K562 (cell line): ENCODE results near the gene RHEX. TPM values are rescaled to one million over a fixed set of nuclear protein-coding genes. Genes with fewer than 3 reads are reported as not detected.

Experiments used
- ATAC-seq: fragments of 200-7000 bp; cut with Tn5 transposase; 3 replicates; pipeline ENCODE4 v1.9.1; 2020; ENCODE audit warnings: moderate library complexity
- BruUV-seq: library from RNA; stranded (reverse); fragments of 400-500 nt; replicated peaks from 2 replicates; lab custom pipeline; 2021; lab: Mats Ljungman, UMichigan
- CTCF ChIA-PET: fragments of 300-600 bp; formaldehyde crosslinking; extraction: SDS; loops from one replicate; lab custom pipeline; 2021; ENCODE audit warnings: low intra/inter-chr PET ratio; lab: Yijun Ruan, JAX
- POLR2A ChIA-PET: fragments of 300-600, 350-650 bp; sonication (Branson Sonifier 250); formaldehyde crosslinking; extraction: SDS; loops from one replicate; lab custom pipeline; 2021; ENCODE audit warnings: antibody characterized with exemption, inconsistent platforms; lab: Yijun Ruan, JAX
- DNase-seq, 4 experiments: peaks; one replicate each; pipeline versions ENCODE4 v3.0.0 to v3.0.0-alpha.2; 2011 to 2018; ENCODE audit warnings: low spot score in 3 of 4, mixed read lengths in 3 of 4; ENCODE audit errors: extremely low read depth in 1 of 4
- FAIRE-seq: peaks from 2 replicates; lab custom pipeline; 2011; peaks lifted over from hg19 to GRCh38; lab: Jason Lieb, UNC
- H2AFZ ChIP-seq: 2 replicates; pipeline ENCODE4 v1.6.0; 2011; ENCODE audit warnings: low read depth, low read length, control low read depth, inconsistent platforms
- H3K27ac ChIP-seq: fragments of 200-600 bp; 3 replicates; pipeline ENCODE4 v1.8.0; 2011; ENCODE audit warnings: low read depth, mild to moderate bottlenecking, control low read depth, inconsistent platforms, low read length, moderate library complexity, mixed read lengths; ENCODE audit errors: extremely low read depth
- H3K27me3 ChIP-seq, 2 experiments: fragments of 300-600 bp in 1 of 2; 2 replicates in 1 of 2; 3 replicates in 1 of 2; pipeline versions ENCODE4 v1.6.0 to v1.8.0; 2011; ENCODE audit warnings: inconsistent platforms in 2 of 2, low read length in 2 of 2, mild to moderate bottlenecking in 1 of 2, mixed read lengths in 1 of 2, moderate library complexity in 1 of 2; ENCODE audit not compliant: control insufficient read depth in 2 of 2, insufficient read depth in 2 of 2
- H3K36me3 ChIP-seq: fragments of 300-600 bp; 3 replicates; pipeline ENCODE4 v1.8.0; 2011; ENCODE audit warnings: mild to moderate bottlenecking, low read length, inconsistent platforms; ENCODE audit not compliant: control insufficient read depth, insufficient read depth
- H3K4me1 ChIP-seq, 2 experiments: fragments of 200-600 bp in 1 of 2; replicated peaks in 1 of 2; 2 replicates in 1 of 2; 3 replicates in 1 of 2; pipeline versions ENCODE4 v1.5.1 to v1.8.0; 2011; ENCODE audit warnings: inconsistent platforms in 2 of 2, low read length in 2 of 2, mild to moderate bottlenecking in 1 of 2, mixed read lengths in 1 of 2, moderate library complexity in 1 of 2; ENCODE audit not compliant: control insufficient read depth in 2 of 2, insufficient read depth in 2 of 2
- H3K4me2 ChIP-seq: 2 replicates; pipeline ENCODE4 v1.6.1; 2011; ENCODE audit warnings: low read length, control low read depth, inconsistent platforms, mixed read lengths; ENCODE audit not compliant: insufficient read depth
- H3K4me3 ChIP-seq: fragments of 200-600 bp; sonication (generic), shearing (Covaris generic); 2 replicates; pipeline ENCODE4 v1.5.1; 2016; ENCODE audit warnings: control low read depth, inconsistent platforms
- H3K79me2 ChIP-seq: fragments of 200-600 bp; 3 replicates; pipeline ENCODE4 v1.8.0; 2011; ENCODE audit warnings: low read length, inconsistent platforms; ENCODE audit not compliant: control insufficient read depth, insufficient read depth
- H3K9ac ChIP-seq, 2 experiments: 2 replicates each; pipeline versions ENCODE4 v1.6.0 to v1.6.1; 2011; ENCODE audit warnings: low read depth in 2 of 2, low read length in 2 of 2, control low read depth in 1 of 2, inconsistent platforms in 1 of 2, mild to moderate bottlenecking in 1 of 2, mixed read lengths in 1 of 2; ENCODE audit not compliant: insufficient read depth in 1 of 2
- H3K9me1 ChIP-seq: one replicate; pipeline ENCODE4 v1.6.0; 2011; ENCODE audit warnings: inconsistent platforms, mild to moderate bottlenecking, low read length, moderate library complexity; ENCODE audit not compliant: control insufficient read depth, insufficient read depth
- H3K9me3 ChIP-seq: replicated peaks from 2 replicates; pipeline ENCODE4 v1.5.1; 2011; ENCODE audit warnings: low read depth, low read length, inconsistent platforms; ENCODE audit not compliant: control insufficient read depth, insufficient read depth
- H4K20me1 ChIP-seq: replicated peaks from 2 replicates; pipeline ENCODE4 v1.6.1; 2011; ENCODE audit warnings: low read length, inconsistent platforms, mixed read lengths; ENCODE audit not compliant: control insufficient read depth, insufficient read depth
- ATF1 ChIP-seq, 2 experiments: fragments of 450-650 bp in 1 of 2; IDR thresholded peaks; 2 replicates each; pipeline ENCODE4 v1.6.1; 2016; ENCODE audit warnings: missing compliant biosample characterization in 1 of 2, missing genetic modification characterization in 1 of 2
- JUNB ChIP-seq: fragments of 450-650 bp; formaldehyde crosslinking; conservative IDR thresholded peaks from 2 replicates; pipeline ENCODE4 v1.4.0; 2020; ENCODE audit warnings: mild to moderate bottlenecking
- MBD2 ChIP-seq: sonication (generic); IDR thresholded peaks from 2 replicates; pipeline ENCODE4 v1.6.1; 2016; ENCODE audit warnings: low read depth, borderline replicate concordance
- MCM5 ChIP-seq: fragments of 450-650 bp; IDR thresholded peaks from 2 replicates; pipeline ENCODE4 v1.6.1; 2016; ENCODE audit warnings: low read depth
- PYGO2 ChIP-seq: fragments of 450-650 bp; IDR thresholded peaks from 2 replicates; pipeline ENCODE4 v1.6.1; 2016; ENCODE audit warnings: mild to moderate bottlenecking, missing genetic modification characterization, moderate library complexity, missing compliant biosample characterization
- SREBF1 ChIP-seq: fragments of 150-350 bp; IDR thresholded peaks from 2 replicates; pipeline ENCODE4 v1.6.1; 2014; ENCODE audit warnings: antibody characterized with exemption, low read depth, low read length, borderline replicate concordance
- STAG1 ChIP-seq: sonication (generic); formaldehyde crosslinking; IDR thresholded peaks from 2 replicates; pipeline ENCODE4 v1.5.0; 2020; ENCODE audit warnings: missing genetic modification reagents, borderline replicate concordance
- WGBS: fragments of 100-300 bp; shearing (Covaris generic); methylation state at CpG from one replicate; pipeline ENCODE4 v1.1.6; 2016; ENCODE audit warnings: low coverage, mixed read lengths; ENCODE audit not compliant: insufficient coverage; ENCODE audit errors: missing lambda C conversion rate; 5-methylcytosine and 5-hydroxymethylcytosine counted together
- in situ Hi-C: fragments of 300-500 bp; cut with MboI; formaldehyde crosslinking; loops from 4 replicates; pipeline ENCODE4 v1.15.0; 2018; ENCODE audit warnings: inconsistent platforms, mixed read lengths
- intact Hi-C: fragments of 100-400 bp; cut with micrococcal nuclease; formaldehyde crosslinking; loops from 2 replicates; pipeline ENCODE4 v1.14.2; 2022
- polyA plus RNA-seq, 8 experiments: library from polyadenylated mRNA; depleted of rRNA in 4 of 8; stranded (reverse) in 5 of 8; unstranded in 3 of 8; fragments of >200 nt; fragmentation: Nextera tagmentation in 2 of 8; fragmentation: Illumina TruSeq in 1 of 8; extraction: Ambion mirVana in 2 of 8; extraction: Trizol in 1 of 8; gene quantifications; 2 replicates each; pipeline versions ENCODE4 v1.2.1 to v1.2.3, GENCODE V29; 2011 to 2014; ENCODE audit warnings: inconsistent platforms in 1 of 8, missing spikeins in 1 of 8
- total RNA-seq, 7 experiments: library from RNA; depleted of rRNA in 6 of 7; stranded (reverse); fragments of >200 nt in 6 of 7; fragmentation: Illumina TruSeq in 2 of 7; extraction: Trizol in 2 of 7; gene quantifications; 2 replicates each; pipeline versions ENCODE4 v1.2.1 to v1.2.3, GENCODE V29; 2011 to 2021; ENCODE audit warnings: low replicate concordance in 1 of 7
- TF ChIP-seq, protein P1 (sequence below), 3 experiments: IDR thresholded peaks in 2 of 3; conservative IDR thresholded peaks in 1 of 3; 2 replicates each; pipeline ENCODE4 v1.5.1; 2011 to 2012; ENCODE audit warnings: low read length in 3 of 3, mild to moderate bottlenecking in 3 of 3, control low read depth in 2 of 3, improper control_type of control experiment in 1 of 3, inconsistent platforms in 1 of 3, low read depth in 1 of 3, mixed read lengths in 1 of 3, moderate library complexity in 1 of 3; ENCODE audit not compliant: insufficient read depth in 2 of 3
- TF ChIP-seq, protein P2 (sequence below), 2 experiments: fragments of 450-650 bp; IDR thresholded peaks; 2 replicates each; pipeline ENCODE4 v1.6.1; 2018; ENCODE audit warnings: mild to moderate bottlenecking in 2 of 2, low read depth in 1 of 2; ENCODE audit not compliant: partially characterized antibody in 2 of 2
- TF ChIP-seq, protein P3 (sequence below): sonication (generic); formaldehyde crosslinking; IDR thresholded peaks from 2 replicates; pipeline ENCODE4 v1.5.0; 2020; ENCODE audit warnings: missing genetic modification reagents
- TF ChIP-seq, protein P4 (sequence below), 2 experiments: fragments of 150-350 bp in 1 of 2; IDR thresholded peaks; 2 replicates each; pipeline ENCODE4 v1.6.1; 2012 to 2016; ENCODE audit warnings: low read depth in 2 of 2, low read length in 2 of 2, mild to moderate bottlenecking in 1 of 2, moderate library complexity in 1 of 2

Gene RHEX
- total and polyA plus RNA-seq, 9 of the 15 experiments (the other 6 are each of a cell fraction or from before 2014, with no cell fraction given), result not detected

DNA sequence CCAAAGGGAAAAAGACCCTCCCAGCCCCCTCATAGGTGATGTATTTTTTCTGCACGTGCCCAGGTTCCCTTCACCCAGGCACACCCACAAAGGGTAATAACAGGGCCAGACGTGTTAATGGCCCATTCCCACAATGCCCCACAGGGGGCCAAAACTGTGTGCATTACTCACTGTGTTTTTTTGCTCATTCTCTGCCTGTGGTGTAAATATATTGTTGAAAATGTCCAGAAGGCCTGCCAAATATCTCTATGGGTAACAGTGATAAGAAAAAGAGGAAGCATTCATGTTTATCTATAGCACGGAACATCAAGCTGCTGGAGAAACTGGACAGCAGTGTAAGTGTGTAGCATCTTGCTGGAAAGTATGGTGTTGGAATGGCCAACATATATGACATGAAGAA is 21.9 kb downstream of the RHEX start:
- Histone ChIP-seq H3K9me3 (no peaks in the 10 kb centered on the region), H3K36me3 (no peaks in the 10 kb centered on the region), H4K20me1 (no peaks in the 10 kb centered on the region), H3K27me3 (peaks cover 22 to 45% of the 10 kb centered on the region in 2 experiments), H3K4me1 (peaks cover 0 to 8% of the 10 kb centered on the region in 2 experiments; a peak in 2 of 5 replicates), H3K9ac (no peak overlapping the region), H3K4me3 (no peak overlapping the region), H3K27ac (no peak overlapping the region), H2AFZ (no peak overlapping the region), H3K4me2 (no peak overlapping the region), H3K9me1 (no peaks in the 10 kb centered on the region), H3K79me2 (no peaks in the 10 kb centered on the region)
- intact Hi-C loops (loop anchor here (1.0 kb wide), 1 partner anchor 31 kb away; no protein-coding TSS in a partner anchor), in situ Hi-C loops (no loop called here)
- no TSS peak for BruUV-seq
- POLR2A ChIA-PET, result interaction anchor here (0.7 to 1.9 kb wide), 2 partner anchors 17 to 260 kb away, joined by 3 to 4 read pairs; no protein-coding TSS in a partner anchor
- DNase-seq, result peak; percentile 37 to 61 (median 44)
- CTCF ChIA-PET, result no interaction called here
- peak; percentile 92 for ATAC-seq
- WGBS, result 0% methylated on average over 3 of the region's 3 CpGs
- FAIRE-seq, result no peak
- peak; percentile 81 for TF ChIP-seq PYGO2
- TF ChIP-seq, protein P1, sequence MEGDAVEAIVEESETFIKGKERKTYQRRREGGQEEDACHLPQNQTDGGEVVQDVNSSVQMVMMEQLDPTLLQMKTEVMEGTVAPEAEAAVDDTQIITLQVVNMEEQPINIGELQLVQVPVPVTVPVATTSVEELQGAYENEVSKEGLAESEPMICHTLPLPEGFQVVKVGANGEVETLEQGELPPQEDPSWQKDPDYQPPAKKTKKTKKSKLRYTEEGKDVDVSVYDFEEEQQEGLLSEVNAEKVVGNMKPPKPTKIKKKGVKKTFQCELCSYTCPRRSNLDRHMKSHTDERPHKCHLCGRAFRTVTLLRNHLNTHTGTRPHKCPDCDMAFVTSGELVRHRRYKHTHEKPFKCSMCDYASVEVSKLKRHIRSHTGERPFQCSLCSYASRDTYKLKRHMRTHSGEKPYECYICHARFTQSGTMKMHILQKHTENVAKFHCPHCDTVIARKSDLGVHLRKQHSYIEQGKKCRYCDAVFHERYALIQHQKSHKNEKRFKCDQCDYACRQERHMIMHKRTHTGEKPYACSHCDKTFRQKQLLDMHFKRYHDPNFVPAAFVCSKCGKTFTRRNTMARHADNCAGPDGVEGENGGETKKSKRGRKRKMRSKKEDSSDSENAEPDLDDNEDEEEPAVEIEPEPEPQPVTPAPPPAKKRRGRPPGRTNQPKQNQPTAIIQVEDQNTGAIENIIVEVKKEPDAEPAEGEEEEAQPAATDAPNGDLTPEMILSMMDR (IDR thresholded peaks at IDR 0.05 in 2 of 3, conservative IDR thresholded peaks at IDR 0.05 in 1 of 3; ENCODE audit: insufficient read depth in 2 of 3, low read depth in 1 of 3, low read length in 3 of 3), result peak in 2 of 3 experiments; percentile 60 to 65; a peak in 4 of 6 replicates
- TF ChIP-seq MCM5, result no peak
- TF ChIP-seq, protein P2, sequence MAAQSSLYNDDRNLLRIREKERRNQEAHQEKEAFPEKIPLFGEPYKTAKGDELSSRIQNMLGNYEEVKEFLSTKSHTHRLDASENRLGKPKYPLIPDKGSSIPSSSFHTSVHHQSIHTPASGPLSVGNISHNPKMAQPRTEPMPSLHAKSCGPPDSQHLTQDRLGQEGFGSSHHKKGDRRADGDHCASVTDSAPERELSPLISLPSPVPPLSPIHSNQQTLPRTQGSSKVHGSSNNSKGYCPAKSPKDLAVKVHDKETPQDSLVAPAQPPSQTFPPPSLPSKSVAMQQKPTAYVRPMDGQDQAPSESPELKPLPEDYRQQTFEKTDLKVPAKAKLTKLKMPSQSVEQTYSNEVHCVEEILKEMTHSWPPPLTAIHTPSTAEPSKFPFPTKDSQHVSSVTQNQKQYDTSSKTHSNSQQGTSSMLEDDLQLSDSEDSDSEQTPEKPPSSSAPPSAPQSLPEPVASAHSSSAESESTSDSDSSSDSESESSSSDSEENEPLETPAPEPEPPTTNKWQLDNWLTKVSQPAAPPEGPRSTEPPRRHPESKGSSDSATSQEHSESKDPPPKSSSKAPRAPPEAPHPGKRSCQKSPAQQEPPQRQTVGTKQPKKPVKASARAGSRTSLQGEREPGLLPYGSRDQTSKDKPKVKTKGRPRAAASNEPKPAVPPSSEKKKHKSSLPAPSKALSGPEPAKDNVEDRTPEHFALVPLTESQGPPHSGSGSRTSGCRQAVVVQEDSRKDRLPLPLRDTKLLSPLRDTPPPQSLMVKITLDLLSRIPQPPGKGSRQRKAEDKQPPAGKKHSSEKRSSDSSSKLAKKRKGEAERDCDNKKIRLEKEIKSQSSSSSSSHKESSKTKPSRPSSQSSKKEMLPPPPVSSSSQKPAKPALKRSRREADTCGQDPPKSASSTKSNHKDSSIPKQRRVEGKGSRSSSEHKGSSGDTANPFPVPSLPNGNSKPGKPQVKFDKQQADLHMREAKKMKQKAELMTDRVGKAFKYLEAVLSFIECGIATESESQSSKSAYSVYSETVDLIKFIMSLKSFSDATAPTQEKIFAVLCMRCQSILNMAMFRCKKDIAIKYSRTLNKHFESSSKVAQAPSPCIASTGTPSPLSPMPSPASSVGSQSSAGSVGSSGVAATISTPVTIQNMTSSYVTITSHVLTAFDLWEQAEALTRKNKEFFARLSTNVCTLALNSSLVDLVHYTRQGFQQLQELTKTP (IDR thresholded peaks at IDR 0.05; ENCODE audit: low read depth in 1 of 2, partially characterized antibody in 2 of 2), result peak in 1 of 2 experiments; percentile 27
- TF ChIP-seq STAG1, result no peak
- TF ChIP-seq, protein P3, sequence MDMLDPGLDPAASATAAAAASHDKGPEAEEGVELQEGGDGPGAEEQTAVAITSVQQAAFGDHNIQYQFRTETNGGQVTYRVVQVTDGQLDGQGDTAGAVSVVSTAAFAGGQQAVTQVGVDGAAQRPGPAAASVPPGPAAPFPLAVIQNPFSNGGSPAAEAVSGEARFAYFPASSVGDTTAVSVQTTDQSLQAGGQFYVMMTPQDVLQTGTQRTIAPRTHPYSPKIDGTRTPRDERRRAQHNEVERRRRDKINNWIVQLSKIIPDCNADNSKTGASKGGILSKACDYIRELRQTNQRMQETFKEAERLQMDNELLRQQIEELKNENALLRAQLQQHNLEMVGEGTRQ, result no peak
- no peak for TF ChIP-seq SREBF1
- TF ChIP-seq MBD2, result peak; percentile 45; the same call in 1 of the 2 replicates
- no peak for TF ChIP-seq JUNB (CRISPR knock-in tag)
- TF ChIP-seq, protein P4, sequence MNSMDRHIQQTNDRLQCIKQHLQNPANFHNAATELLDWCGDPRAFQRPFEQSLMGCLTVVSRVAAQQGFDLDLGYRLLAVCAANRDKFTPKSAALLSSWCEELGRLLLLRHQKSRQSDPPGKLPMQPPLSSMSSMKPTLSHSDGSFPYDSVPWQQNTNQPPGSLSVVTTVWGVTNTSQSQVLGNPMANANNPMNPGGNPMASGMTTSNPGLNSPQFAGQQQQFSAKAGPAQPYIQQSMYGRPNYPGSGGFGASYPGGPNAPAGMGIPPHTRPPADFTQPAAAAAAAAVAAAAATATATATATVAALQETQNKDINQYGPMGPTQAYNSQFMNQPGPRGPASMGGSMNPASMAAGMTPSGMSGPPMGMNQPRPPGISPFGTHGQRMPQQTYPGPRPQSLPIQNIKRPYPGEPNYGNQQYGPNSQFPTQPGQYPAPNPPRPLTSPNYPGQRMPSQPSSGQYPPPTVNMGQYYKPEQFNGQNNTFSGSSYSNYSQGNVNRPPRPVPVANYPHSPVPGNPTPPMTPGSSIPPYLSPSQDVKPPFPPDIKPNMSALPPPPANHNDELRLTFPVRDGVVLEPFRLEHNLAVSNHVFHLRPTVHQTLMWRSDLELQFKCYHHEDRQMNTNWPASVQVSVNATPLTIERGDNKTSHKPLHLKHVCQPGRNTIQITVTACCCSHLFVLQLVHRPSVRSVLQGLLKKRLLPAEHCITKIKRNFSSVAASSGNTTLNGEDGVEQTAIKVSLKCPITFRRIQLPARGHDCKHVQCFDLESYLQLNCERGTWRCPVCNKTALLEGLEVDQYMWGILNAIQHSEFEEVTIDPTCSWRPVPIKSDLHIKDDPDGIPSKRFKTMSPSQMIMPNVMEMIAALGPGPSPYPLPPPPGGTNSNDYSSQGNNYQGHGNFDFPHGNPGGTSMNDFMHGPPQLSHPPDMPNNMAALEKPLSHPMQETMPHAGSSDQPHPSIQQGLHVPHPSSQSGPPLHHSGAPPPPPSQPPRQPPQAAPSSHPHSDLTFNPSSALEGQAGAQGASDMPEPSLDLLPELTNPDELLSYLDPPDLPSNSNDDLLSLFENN (IDR thresholded peaks at IDR 0.05; ENCODE audit: low read depth in 2 of 2, low read length in 2 of 2), result peak in 1 of 2 experiments; percentile 83; a peak in 1 of 4 replicates
- TF ChIP-seq ATF1 (CRISPR knock-in tag; IDR thresholded peaks at IDR 0.05), result no peak
- peak; percentile 49 for TF ChIP-seq ATF1 (tag; IDR thresholded peaks at IDR 0.05)
